Mesenchymal stem cell (in vitro differentiated cells and primary cell): ENCODE data around the gene IGFBP4. TPM values are rescaled to one million over a fixed set of nuclear protein-coding genes. Genes with fewer than 3 reads are reported as not detected.

ENCODE experiments used
- DNase-seq: peaks from one replicate; pipeline ENCODE4 v3.0.0-alpha.2; 2013
- H2AFZ ChIP-seq: one replicate; pipeline ENCODE4 v1.6.1; 2013; ENCODE audit warnings: low read depth, mild to moderate bottlenecking, control low read depth, inconsistent platforms, low read length, moderate library complexity
- H2AK5ac ChIP-seq: 2 replicates; pipeline ENCODE4 v1.6.1; 2013; ENCODE audit warnings: low read length, moderate library complexity, mild to moderate bottlenecking, inconsistent platforms; ENCODE audit not compliant: severe bottlenecking
- H2BK120ac ChIP-seq: one replicate; pipeline ENCODE4 v1.6.1; 2013; ENCODE audit warnings: low read depth, mild to moderate bottlenecking, inconsistent platforms, low read length, moderate library complexity
- H2BK12ac ChIP-seq, 2 experiments: one replicate each; pipeline ENCODE4 v1.6.1; 2013; ENCODE audit warnings: inconsistent platforms in 2 of 2, low read length in 2 of 2, mild to moderate bottlenecking in 2 of 2, moderate library complexity in 2 of 2, control low read depth in 1 of 2
- H2BK15ac ChIP-seq: one replicate; pipeline ENCODE4 v1.6.1; 2013; ENCODE audit warnings: mild to moderate bottlenecking, low read depth, inconsistent platforms; ENCODE audit not compliant: poor library complexity, severe bottlenecking
- H2BK5ac ChIP-seq: 2 replicates; pipeline ENCODE4 v1.6.1; 2013; ENCODE audit warnings: low read depth, mild to moderate bottlenecking, low read length, control low read depth, inconsistent platforms; ENCODE audit not compliant: poor library complexity, severe bottlenecking
- H3K14ac ChIP-seq, 2 experiments: one replicate each; pipeline ENCODE4 v1.6.1; 2013; ENCODE audit warnings: inconsistent platforms in 2 of 2, low read length in 2 of 2, control low read depth in 1 of 2, mild to moderate bottlenecking in 1 of 2, moderate library complexity in 1 of 2
- H3K18ac ChIP-seq, 2 experiments: one replicate each; pipeline ENCODE4 v1.6.1; 2013; ENCODE audit warnings: inconsistent platforms in 2 of 2, low read length in 2 of 2, control low read depth in 1 of 2, low read depth in 1 of 2, mild to moderate bottlenecking in 1 of 2
- H3K23ac ChIP-seq, 2 experiments: one replicate each; pipeline ENCODE4 v1.6.1; 2013; ENCODE audit warnings: inconsistent platforms in 2 of 2, low read length in 2 of 2, mild to moderate bottlenecking in 2 of 2, moderate library complexity in 2 of 2, control low read depth in 1 of 2
- H3K27ac ChIP-seq: 2 replicates; pipeline ENCODE4 v1.5.1; 2013; ENCODE audit warnings: mild to moderate bottlenecking, moderate library complexity, low read length, control low read depth, inconsistent platforms; ENCODE audit not compliant: poor library complexity, severe bottlenecking
- H3K27me3 ChIP-seq, 2 experiments: 2 replicates each; pipeline versions ENCODE4 v1.6.1 to v1.7.0; 2013; ENCODE audit warnings: low read length in 2 of 2, mild to moderate bottlenecking in 2 of 2, moderate library complexity in 2 of 2, control low read depth in 1 of 2, inconsistent platforms in 1 of 2; ENCODE audit not compliant: control insufficient read depth in 1 of 2, insufficient read depth in 1 of 2
- H3K36me3 ChIP-seq, 2 experiments: 2 replicates each; pipeline versions ENCODE4 v1.6.1 to v1.7.0; 2013; ENCODE audit warnings: low read length in 2 of 2, control low read depth in 1 of 2, inconsistent platforms in 1 of 2, low read depth in 1 of 2, mild to moderate bottlenecking in 1 of 2; ENCODE audit not compliant: insufficient read depth in 2 of 2, control insufficient read depth in 1 of 2
- H3K4ac ChIP-seq, 2 experiments: one replicate each; pipeline ENCODE4 v1.6.1; 2013; ENCODE audit warnings: inconsistent platforms in 2 of 2, low read length in 2 of 2, mild to moderate bottlenecking in 2 of 2, moderate library complexity in 2 of 2, control low read depth in 1 of 2, low read depth in 1 of 2
- H3K4me1 ChIP-seq: 2 replicates; pipeline ENCODE4 v1.6.1; 2013; ENCODE audit warnings: low read depth, low read length, control low read depth; ENCODE audit not compliant: control insufficient read depth, insufficient read depth
- H3K4me2 ChIP-seq: 2 replicates; pipeline ENCODE4 v1.6.1; 2013; ENCODE audit warnings: low read length, mild to moderate bottlenecking, inconsistent platforms; ENCODE audit not compliant: poor library complexity, severe bottlenecking
- H3K4me3 ChIP-seq, 2 experiments: 2 replicates each; pipeline versions ENCODE4 v1.5.1 to v1.7.0; 2013; ENCODE audit warnings: low read length in 2 of 2, mild to moderate bottlenecking in 2 of 2, control low read depth in 1 of 2, low read depth in 1 of 2; ENCODE audit not compliant: insufficient read depth in 1 of 2
- H3K79me1 ChIP-seq: replicated peaks from 2 replicates; pipeline ENCODE4 v1.6.1; 2013; ENCODE audit warnings: mild to moderate bottlenecking, control low read depth, low read length, inconsistent platforms; ENCODE audit not compliant: poor library complexity, severe bottlenecking
- H3K9ac ChIP-seq: 2 replicates; pipeline ENCODE4 v1.7.0; 2013; ENCODE audit warnings: mild to moderate bottlenecking, low read length, moderate library complexity
- H3K9me3 ChIP-seq: 2 replicates; pipeline ENCODE4 v1.7.0; 2013; ENCODE audit warnings: mild to moderate bottlenecking, low read length; ENCODE audit not compliant: control insufficient read depth
- H4K8ac ChIP-seq: one replicate; pipeline ENCODE4 v1.6.1; 2013; ENCODE audit warnings: inconsistent platforms, mild to moderate bottlenecking, low read length, moderate library complexity
- H4K91ac ChIP-seq: one replicate; pipeline ENCODE4 v1.6.1; 2013; ENCODE audit warnings: mild to moderate bottlenecking, low read length, inconsistent platforms
- WGBS: methylation state at CpG from one replicate; pipeline ENCODE4 v1.1.7; 2013; ENCODE audit warnings: mixed read lengths; 5-methylcytosine and 5-hydroxymethylcytosine counted together
- polyA plus RNA-seq, 2 experiments: library from polyadenylated mRNA; stranded (reverse); fragments of 200-250 nt; gene quantifications; one replicate each; pipeline ENCODE4 v1.2.3, GENCODE V29; 2013

Gene IGFBP4
- polyA plus RNA-seq (2013, experiment 1 of 2), result 339 TPM
- 339 TPM for polyA plus RNA-seq (2013, experiment 2 of 2)

GRCh38 chr17:40443196-40443987 lies at the start of gene IGFBP4:
TSS of gene IGFBP4 (plus strand) at chr17:40443450. CDS start at chr17:40443736, 286 bp downstream.
- Histone ChIP-seq H2BK15ac (peak within 1 kb of the TSS; percentile 100), H2BK120ac (peak within 1 kb of the TSS; percentile 95), H3K4me3 (peak within 1 kb of the TSS; percentile 74 to 98), H3K4me2 (peak within 1 kb of the TSS; percentile 92), H2AFZ (peak within 1 kb of the TSS; percentile 84), H3K9ac (peak within 1 kb of the TSS; percentile 95), H3K18ac (peak within 1 kb of the TSS; percentile 95 to 98), H3K27ac (peak within 1 kb of the TSS; percentile 81), H3K23ac (peak within 1 kb of the TSS in 1 of 2 experiments; percentile 98), H4K91ac (peak within 1 kb of the TSS; percentile 90), H3K79me1 (no peaks in the 10 kb centered on the region), H2BK5ac (peak within 1 kb of the TSS; percentile 81), H3K4me1 (peaks cover 34% of the 10 kb centered on the region), H3K36me3 (peaks cover 7 to 24% of the 10 kb centered on the region in 2 experiments), H3K9me3 (no peaks in the 10 kb centered on the region), H2BK12ac (peak within 1 kb of the TSS; percentile 72 to 79), H3K4ac (peak within 1 kb of the TSS; percentile 88 to 95), H4K8ac (peak within 1 kb of the TSS; percentile 98), H2AK5ac (peak within 1 kb of the TSS; percentile 50), H3K14ac (peak within 1 kb of the TSS in 1 of 2 experiments; percentile 92), H3K27me3 (no peaks in the 10 kb centered on the region)
- under 1% methylated on average over 79 of the region's 98 CpGs for WGBS
- peak; percentile 85 for DNase-seq

- Histone ChIP-seq H4K8ac (no peak overlapping the region), H3K27ac (no peak overlapping the region), H3K9me3 (no peaks in the 10 kb centered on the region), H2BK15ac (no peak overlapping the region), H3K18ac (no peak overlapping the region), H2BK5ac (no peak overlapping the region), H2AFZ (no peak overlapping the region), H3K36me3 (peaks cover 0 to 13% of the 10 kb centered on the region in 2 experiments), H4K91ac (no peak overlapping the region), H2BK120ac (no peak overlapping the region), H3K9ac (peak overlapping the region; percentile 62), H2BK12ac (no peak overlapping the region), H3K27me3 (no peaks in the 10 kb centered on the region), H3K79me1 (no peaks in the 10 kb centered on the region), H2AK5ac (no peak overlapping the region), H3K4ac (no peak overlapping the region), H3K23ac (no peak overlapping the region), H3K4me3 (no peak overlapping the region), H3K4me1 (no peaks in the 10 kb centered on the region), H3K4me2 (no peak overlapping the region), H3K14ac (no peak overlapping the region)
- WGBS, result 94% methylated on average over 3 of the region's 4 CpGs
- DNase-seq, result peak; percentile 79
Observed at GRCh38 chr17:40399185-40399584, 44.1 kb upstream of the IGFBP4 start.

GRCh38 chr17:40402668-40403067 lies 40.6 kb upstream of the IGFBP4 start:
- Histone ChIP-seq H3K18ac (no peak overlapping the region), H3K23ac (no peak overlapping the region), H2BK5ac (no peak overlapping the region), H3K27me3 (no peaks in the 10 kb centered on the region), H2BK120ac (no peak overlapping the region), H2AK5ac (no peak overlapping the region), H4K8ac (no peak overlapping the region), H3K9me3 (no peaks in the 10 kb centered on the region), H4K91ac (no peak overlapping the region), H3K4ac (no peak overlapping the region), H3K4me3 (no peak overlapping the region), H3K4me2 (no peak overlapping the region), H3K9ac (no peak overlapping the region), H2AFZ (no peak overlapping the region), H3K36me3 (peaks cover 0 to 15% of the 10 kb centered on the region in 2 experiments), H3K14ac (no peak overlapping the region), H3K79me1 (no peaks in the 10 kb centered on the region), H3K4me1 (no peaks in the 10 kb centered on the region), H2BK15ac (no peak overlapping the region), H2BK12ac (no peak overlapping the region), H3K27ac (no peak overlapping the region)
- 100% methylated on average over 1 of the region's 1 CpG for WGBS
- DNase-seq, result no peak

- Histone ChIP-seq H3K14ac (no peak overlapping the region), H4K8ac (no peak overlapping the region), H3K27me3 (no peaks in the 10 kb centered on the region), H3K4me1 (no peaks in the 10 kb centered on the region), H2BK12ac (no peak overlapping the region), H3K23ac (no peak overlapping the region), H2BK5ac (no peak overlapping the region), H3K36me3 (peaks cover 0 to 18% of the 10 kb centered on the region in 2 experiments), H2BK120ac (no peak overlapping the region), H3K4me3 (no peak overlapping the region), H2AFZ (no peak overlapping the region), H3K4me2 (no peak overlapping the region), H3K9me3 (no peaks in the 10 kb centered on the region), H4K91ac (no peak overlapping the region), H3K18ac (no peak overlapping the region), H2AK5ac (no peak overlapping the region), H3K79me1 (no peaks in the 10 kb centered on the region), H3K9ac (peak overlapping the region; percentile 12), H3K4ac (no peak overlapping the region), H2BK15ac (no peak overlapping the region), H3K27ac (no peak overlapping the region)
- no peak for DNase-seq
- WGBS, result 97% methylated on average over 3 of the region's 3 CpGs
Observed at GRCh38 chr17:40404003-40404402, 39.2 kb upstream of the IGFBP4 start.
